C4-2B (cell line): Measurements from ENCODE around the gene TMEM271.

Source experiments
- CTCF ChIP-seq: fragments of 450-650 bp; conservative IDR thresholded peaks from 2 replicates; pipeline ENCODE4 v1.5.1; 2017; ENCODE audit warnings: mild to moderate bottlenecking
- ZFX ChIP-seq: fragments of 450-650 bp; IDR thresholded peaks from 2 replicates; pipeline ENCODE4 v1.6.1; 2017

GRCh38 chr4:531721-532565, 44.2 kb downstream of the TMEM271 start:
- no peak for TF ChIP-seq CTCF
- no peak for TF ChIP-seq ZFX
